ENCODE data around the gene IFT27. TPM values are rescaled to one million over a fixed set of nuclear protein-coding genes. Genes with fewer than 3 reads are reported as not detected.
"Not testable (repeated sequence)": the region's sequence is repeated elsewhere in the genome, so short reads cannot be mapped to it uniquely, and the experiment has no call there.

IFT27 gene
- total RNA-seq, 1 donor from 2014 or later = 31.2 TPM

DNA sequence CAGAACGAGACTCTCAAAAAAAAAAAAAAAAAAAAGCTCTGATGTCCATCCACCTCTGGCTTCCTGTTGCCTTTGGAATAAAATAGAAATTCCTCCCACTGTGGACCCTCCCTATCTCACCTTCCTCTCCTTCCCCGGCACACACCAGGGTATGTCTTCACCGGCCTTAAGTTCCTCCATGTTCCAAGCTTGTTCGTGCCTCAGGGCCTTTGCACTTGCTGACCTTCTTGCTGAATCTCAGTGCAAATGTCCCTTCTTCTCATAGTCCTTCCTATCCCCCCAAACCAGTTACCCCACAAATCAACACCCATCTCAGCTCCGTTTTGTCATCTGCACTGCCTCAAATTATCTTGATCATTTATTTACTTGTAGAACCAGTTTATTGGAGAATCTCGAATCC, 20.6 kb downstream of the IFT27 start:
- no peak for DNase-seq
- intact Hi-C loops (cut with micrococcal nuclease) = no loop called here

DNA sequence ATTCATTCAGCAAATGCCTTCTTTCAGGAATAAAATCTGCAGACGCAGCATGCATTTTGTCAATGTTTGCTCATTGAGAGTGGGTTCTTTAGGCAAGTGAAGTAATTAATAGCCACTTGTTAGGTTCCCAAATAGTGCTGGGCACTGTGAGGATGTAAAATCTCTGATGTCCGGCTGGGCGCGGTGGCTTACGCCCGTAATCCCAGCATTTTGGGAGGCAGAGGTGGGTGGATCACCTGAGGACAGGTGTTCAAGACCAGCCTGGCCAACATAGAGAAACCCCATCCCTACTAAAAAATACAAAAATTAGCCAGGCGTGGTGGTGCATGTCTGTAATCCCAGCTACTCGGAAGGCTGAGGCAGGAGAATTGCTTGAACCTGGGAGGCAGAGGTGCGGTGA, 21.0 kb downstream of the IFT27 start:
- H3K9me3 ChIP-seq (replicated peaks); H3K4me1 ChIP-seq; H3K36me3 ChIP-seq; H3K27ac ChIP-seq (replicated peaks); H3K4me3 ChIP-seq; intact Hi-C loops (cut with micrococcal nuclease); DNase-seq: not testable (repeated sequence)
- H3K27me3 ChIP-seq (ENCODE audit: low read depth) = peaks cover 46% of the 10 kb centered on the region

More for the DNA sequence above, 20.6 kb downstream of the IFT27 start:
- H3K4me1 ChIP-seq = no peaks in the 10 kb centered on the region
- no peak overlapping the region for H3K4me3 ChIP-seq
- peaks cover 46% of the 10 kb centered on the region for H3K27me3 ChIP-seq (ENCODE audit: low read depth)
- H3K9me3 ChIP-seq (replicated peaks) = no peaks in the 10 kb centered on the region
- no peak overlapping the region for H3K27ac ChIP-seq (replicated peaks)
- peaks cover 6% of the 10 kb centered on the region for H3K36me3 ChIP-seq
- TF ChIP-seq, protein P1, sequence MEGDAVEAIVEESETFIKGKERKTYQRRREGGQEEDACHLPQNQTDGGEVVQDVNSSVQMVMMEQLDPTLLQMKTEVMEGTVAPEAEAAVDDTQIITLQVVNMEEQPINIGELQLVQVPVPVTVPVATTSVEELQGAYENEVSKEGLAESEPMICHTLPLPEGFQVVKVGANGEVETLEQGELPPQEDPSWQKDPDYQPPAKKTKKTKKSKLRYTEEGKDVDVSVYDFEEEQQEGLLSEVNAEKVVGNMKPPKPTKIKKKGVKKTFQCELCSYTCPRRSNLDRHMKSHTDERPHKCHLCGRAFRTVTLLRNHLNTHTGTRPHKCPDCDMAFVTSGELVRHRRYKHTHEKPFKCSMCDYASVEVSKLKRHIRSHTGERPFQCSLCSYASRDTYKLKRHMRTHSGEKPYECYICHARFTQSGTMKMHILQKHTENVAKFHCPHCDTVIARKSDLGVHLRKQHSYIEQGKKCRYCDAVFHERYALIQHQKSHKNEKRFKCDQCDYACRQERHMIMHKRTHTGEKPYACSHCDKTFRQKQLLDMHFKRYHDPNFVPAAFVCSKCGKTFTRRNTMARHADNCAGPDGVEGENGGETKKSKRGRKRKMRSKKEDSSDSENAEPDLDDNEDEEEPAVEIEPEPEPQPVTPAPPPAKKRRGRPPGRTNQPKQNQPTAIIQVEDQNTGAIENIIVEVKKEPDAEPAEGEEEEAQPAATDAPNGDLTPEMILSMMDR (IDR thresholded peaks at IDR 0.05; ENCODE audit: borderline replicate concordance) = no peak

DNA sequence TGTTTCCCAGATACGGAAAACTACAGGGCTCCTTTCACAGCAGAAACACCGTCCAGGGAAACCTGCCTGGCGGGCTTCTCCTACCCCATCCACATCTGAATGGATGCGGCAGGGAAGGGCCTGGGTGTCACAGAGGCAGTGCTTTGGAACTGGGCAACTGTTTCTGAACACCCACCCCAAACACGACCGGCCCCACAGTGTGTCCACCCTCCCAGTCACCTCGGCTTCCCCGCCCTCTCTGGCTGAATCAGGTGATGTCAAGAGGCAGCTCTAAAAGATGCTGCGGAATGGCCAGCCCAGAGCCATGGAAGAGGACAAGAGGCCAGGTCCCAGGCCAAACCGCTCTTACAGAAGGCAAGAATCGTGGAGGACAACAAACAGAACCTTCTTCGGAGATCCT, 22.0 kb downstream of the IFT27 start:
- no peak for DNase-seq

GRCh38 chr22:36753120-36753802, 22.7 kb downstream of the IFT27 start:
- TF ChIP-seq, protein P1 (IDR thresholded peaks at IDR 0.05; ENCODE audit: borderline replicate concordance) = no peak
- intact Hi-C loops (cut with micrococcal nuclease) = no loop called here
- Histone ChIP-seq H3K36me3 (no peaks in the 10 kb centered on the region), H3K4me1 (no peaks in the 10 kb centered on the region), H3K27me3 (ENCODE audit: low read depth) (peaks cover 46% of the 10 kb centered on the region), H3K27ac (replicated peaks) (no peak overlapping the region), H3K4me3 (no peak overlapping the region), H3K9me3 (replicated peaks) (no peaks in the 10 kb centered on the region)
- DNase-seq = no peak

More for the DNA sequence above, 22.0 kb downstream of the IFT27 start:
- Histone ChIP-seq H3K27me3 (ENCODE audit: low read depth) (peaks cover 46% of the 10 kb centered on the region), H3K36me3 (no peaks in the 10 kb centered on the region), H3K4me3 (no peak overlapping the region), H3K9me3 (replicated peaks) (no peaks in the 10 kb centered on the region), H3K4me1 (no peaks in the 10 kb centered on the region), H3K27ac (replicated peaks) (no peak overlapping the region)
- intact Hi-C loops (cut with micrococcal nuclease) = no loop called here
- TF ChIP-seq, protein P1 (IDR thresholded peaks at IDR 0.05; ENCODE audit: borderline replicate concordance) = no peak

GRCh38 chr22:36746375-36746970, 29.4 kb downstream of the IFT27 start:
- H3K27me3 ChIP-seq (ENCODE audit: low read depth) = peaks cover 42% of the 10 kb centered on the region
- no peaks in the 10 kb centered on the region for H3K9me3 ChIP-seq (replicated peaks)
- no peak overlapping the region for H3K4me3 ChIP-seq
- intact Hi-C loops (cut with micrococcal nuclease) = no loop called here
- H3K4me1 ChIP-seq = no peaks in the 10 kb centered on the region
- no peaks in the 10 kb centered on the region for H3K36me3 ChIP-seq
- H3K27ac ChIP-seq (replicated peaks) = no peak overlapping the region
- TF ChIP-seq, protein P1 (IDR thresholded peaks at IDR 0.05; ENCODE audit: borderline replicate concordance) = no peak
- DNase-seq = no peak

DNA sequence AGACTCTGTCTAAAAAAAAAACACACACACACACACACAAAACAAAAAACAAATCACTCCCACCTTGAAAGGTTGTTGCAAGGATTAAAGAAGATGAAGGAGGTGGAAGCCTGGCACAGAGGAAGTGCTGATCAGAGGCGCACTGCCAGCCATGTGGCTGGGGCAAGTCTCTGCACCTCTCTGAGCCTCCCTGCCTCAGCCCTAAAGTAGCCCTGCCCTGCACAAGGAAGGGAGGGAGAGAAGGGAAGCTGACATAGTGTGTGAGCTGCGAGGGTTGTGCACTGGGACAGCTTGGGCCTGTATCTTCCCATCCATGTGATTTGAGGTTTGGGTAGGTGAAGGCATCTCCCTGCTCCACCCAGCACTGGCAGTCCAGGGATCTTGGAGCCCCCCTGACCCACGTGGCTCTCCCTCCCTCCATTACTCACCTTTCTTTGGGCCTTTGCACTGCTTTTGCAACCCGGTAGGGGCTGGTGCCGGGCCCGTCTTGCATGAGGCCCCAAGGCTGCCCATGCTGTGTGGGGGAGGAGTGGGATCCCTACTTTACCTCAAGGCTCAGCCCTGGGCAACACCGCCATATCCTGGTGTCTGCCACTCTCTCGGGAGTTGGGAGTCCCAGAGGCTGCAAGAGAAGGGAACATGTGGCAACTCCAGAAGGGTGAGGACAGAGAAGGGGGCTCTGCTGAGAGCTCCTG, 30.5 kb downstream of the IFT27 start:
- Histone ChIP-seq H3K9me3 (replicated peaks) (no peaks in the 10 kb centered on the region), H3K4me3 (no peak overlapping the region), H3K27ac (replicated peaks) (no peak overlapping the region), H3K36me3 (no peaks in the 10 kb centered on the region), H3K4me1 (no peaks in the 10 kb centered on the region), H3K27me3 (ENCODE audit: low read depth) (peaks cover 42% of the 10 kb centered on the region)
- TF ChIP-seq, protein P1 (IDR thresholded peaks at IDR 0.05; ENCODE audit: borderline replicate concordance) = no peak
- intact Hi-C loops (cut with micrococcal nuclease) = no loop called here
- no peak for DNase-seq
